IMR-90 (cell line): ENCODE measurements around the gene NR4A2. TPM values are rescaled to one million over a fixed set of nuclear protein-coding genes. Genes with fewer than 3 reads are reported as not detected.

Source experiments
- ATAC-seq: fragments of 200-7000 bp; cut with Tn5 transposase; 2 replicates; pipeline ENCODE4 v1.9.1; 2020; ENCODE audit warnings: low read depth, mild to moderate bottlenecking, moderate library complexity
- BruUV-seq: library from RNA; stranded (reverse); fragments of 400-500 nt; replicated peaks from 2 replicates; lab custom pipeline; 2021; lab: Mats Ljungman, UMichigan
- CTCF ChIA-PET: fragments of 300-600 bp; formaldehyde crosslinking; extraction: SDS; loops from one replicate; lab custom pipeline; 2021; ENCODE audit warnings: antibody characterized with exemption; lab: Yijun Ruan, JAX
- POLR2A ChIA-PET: fragments of 300-600 bp; sonication (Branson Sonifier 250); formaldehyde crosslinking; loops from one replicate; lab custom pipeline; 2022; ENCODE audit warnings: antibody characterized with exemption; ENCODE audit not compliant: unreplicated experiment; lab: Charles Lee
- DNase-seq: peaks from one replicate; pipeline ENCODE4 v3.0.0; 2013
- H2AFZ ChIP-seq: replicated peaks from 2 replicates; pipeline ENCODE3; 2013; ENCODE audit warnings: low read length, mild to moderate bottlenecking; ENCODE audit not compliant: poor library complexity
- H2AK5ac ChIP-seq: 2 replicates; pipeline ENCODE4 v1.6.1; 2013; ENCODE audit warnings: low read depth, low read length, inconsistent platforms
- H2AK9ac ChIP-seq: replicated peaks from 2 replicates; pipeline ENCODE3; 2013; ENCODE audit warnings: mild to moderate bottlenecking, low read depth, low read length, moderate library complexity; ENCODE audit not compliant: poor library complexity
- H2BK120ac ChIP-seq: 2 replicates; pipeline ENCODE4 v1.6.1; 2013; ENCODE audit warnings: low read depth, low read length, inconsistent platforms
- H2BK15ac ChIP-seq: 3 replicates; pipeline ENCODE4 v1.6.1; 2013; ENCODE audit warnings: low read depth, low read length, inconsistent platforms
- H2BK20ac ChIP-seq: 2 replicates; pipeline ENCODE4 v1.6.1; 2013; ENCODE audit warnings: low read depth, mild to moderate bottlenecking, inconsistent platforms, low read length, moderate library complexity
- H2BK5ac ChIP-seq: 2 replicates; pipeline ENCODE4 v1.6.1; 2013; ENCODE audit warnings: mild to moderate bottlenecking, low read depth, low read length, inconsistent platforms; ENCODE audit not compliant: poor library complexity, severe bottlenecking
- H3K14ac ChIP-seq: replicated peaks from 2 replicates; pipeline ENCODE4 v1.6.1; 2013; ENCODE audit warnings: low read depth, low read length, inconsistent platforms
- H3K18ac ChIP-seq: 2 replicates; pipeline ENCODE4 v1.6.1; 2013; ENCODE audit warnings: low read depth, low read length, control low read depth
- H3K23ac ChIP-seq: 2 replicates; pipeline ENCODE4 v1.6.1; 2013; ENCODE audit warnings: low read depth, low read length, inconsistent platforms
- H3K27ac ChIP-seq: 2 replicates; pipeline ENCODE4 v1.5.1; 2013; ENCODE audit warnings: mild to moderate bottlenecking, control low read depth, low read length; ENCODE audit not compliant: insufficient read depth
- H3K27me3 ChIP-seq: 2 replicates; pipeline ENCODE4 v1.6.1; 2013; ENCODE audit warnings: low read length; ENCODE audit not compliant: control insufficient read depth, insufficient read depth
- H3K36me3 ChIP-seq: 2 replicates; pipeline ENCODE4 v1.6.1; 2013; ENCODE audit warnings: low read length, mixed read lengths; ENCODE audit not compliant: control insufficient read depth, insufficient read depth
- H3K4ac ChIP-seq: 2 replicates; pipeline ENCODE4 v1.6.1; 2013; ENCODE audit warnings: low read depth, low read length, inconsistent platforms
- H3K4me1 ChIP-seq: 2 replicates; pipeline ENCODE4 v1.6.1; 2013; ENCODE audit warnings: low read length, mixed read lengths; ENCODE audit not compliant: control insufficient read depth, insufficient read depth
- H3K4me2 ChIP-seq: 2 replicates; pipeline ENCODE4 v1.6.1; 2013; ENCODE audit warnings: low read depth, mild to moderate bottlenecking, control low read depth, low read length, moderate library complexity
- H3K4me3 ChIP-seq: 2 replicates; pipeline ENCODE4 v1.5.1; 2013; ENCODE audit warnings: low read depth, mild to moderate bottlenecking, control low read depth, low read length, moderate library complexity; ENCODE audit not compliant: insufficient read depth
- H3K56ac ChIP-seq: 2 replicates; pipeline ENCODE4 v1.6.1; 2013; ENCODE audit warnings: low read length, inconsistent platforms; ENCODE audit not compliant: insufficient read depth; ENCODE audit errors: extremely low read depth
- H3K79me1 ChIP-seq, 2 experiments: 2 replicates each; pipeline ENCODE4 v1.6.1; 2013; ENCODE audit warnings: low read length in 2 of 2, inconsistent platforms in 1 of 2, low read depth in 1 of 2
- H3K9ac ChIP-seq: 2 replicates; pipeline ENCODE4 v1.6.1; 2013; ENCODE audit warnings: low read depth, low read length, control low read depth
- H3K9me1 ChIP-seq: 2 replicates; pipeline ENCODE4 v1.6.1; 2013; ENCODE audit warnings: low read length, inconsistent platforms; ENCODE audit not compliant: insufficient read depth
- H3K9me3 ChIP-seq: 2 replicates; pipeline ENCODE4 v1.6.1; 2013; ENCODE audit warnings: low read length; ENCODE audit not compliant: control insufficient read depth, insufficient read depth
- H4K20me1 ChIP-seq: 2 replicates; pipeline ENCODE4 v1.6.1; 2013; ENCODE audit warnings: low read length, inconsistent platforms; ENCODE audit not compliant: insufficient read depth
- H4K5ac ChIP-seq: 2 replicates; pipeline ENCODE4 v1.6.1; 2013; ENCODE audit warnings: mild to moderate bottlenecking, low read depth, low read length, control low read depth
- H4K8ac ChIP-seq, 2 experiments: 2 replicates each; pipeline ENCODE4 v1.6.1; 2013; ENCODE audit warnings: low read depth in 2 of 2, low read length in 2 of 2, control low read depth in 1 of 2, inconsistent platforms in 1 of 2
- H4K91ac ChIP-seq: 2 replicates; pipeline ENCODE4 v1.6.1; 2013; ENCODE audit warnings: low read depth, low read length, inconsistent platforms; ENCODE audit not compliant: insufficient read depth
- RCOR1 ChIP-seq: IDR thresholded peaks from 2 replicates; pipeline ENCODE4 v1.6.1; 2012; ENCODE audit warnings: mild to moderate bottlenecking, low read length, improper control_type of control experiment; ENCODE audit not compliant: insufficient replicate concordance
- WGBS, 2 experiments: methylation state at CpG; one replicate each; pipeline versions ENCODE4 v1.1.5 to v1.1.7; 2013; ENCODE audit warnings: missing lambda C conversion rate in 2 of 2; ENCODE audit not compliant: insufficient read length in 1 of 2; ENCODE audit errors: extremely low coverage in 2 of 2; 5-methylcytosine and 5-hydroxymethylcytosine counted together
- dilution Hi-C: fragments of 300-500 bp; cut with HindIII; formaldehyde crosslinking; loops from one replicate; pipeline ENCODE4 v1.14.3; 2018; ENCODE audit warnings: low sequenced_read_pairs; ENCODE audit not compliant: unreplicated experiment
- in situ Hi-C: fragments of 300-500 bp; cut with MboI; formaldehyde crosslinking; loops from 3 replicates; pipeline ENCODE4 v1.14.3; 2019; ENCODE audit warnings: low sequenced_read_pairs, inconsistent platforms, mixed read lengths
- intact Hi-C: fragments of 100-400 bp; cut with micrococcal nuclease; formaldehyde crosslinking; loops from 2 replicates; pipeline ENCODE4 v1.10.0; 2022
- polyA plus RNA-seq, 3 experiments: library from polyadenylated mRNA; depleted of rRNA; stranded (reverse); fragments of >200 nt; gene quantifications; 2 replicates each; pipeline ENCODE4 v1.2.3, GENCODE V29; 2012; ENCODE audit warnings: low replicate concordance in 1 of 3
- total RNA-seq: library from RNA; depleted of rRNA; stranded (reverse); fragments of >200 nt; gene quantifications from 2 replicates; pipeline ENCODE4 v1.2.3, GENCODE V29; 2012

The NR4A2 gene
- total and polyA plus RNA-seq, 2 of the 4 experiments (the other 2 are of a cell fraction) = 0.72 to 2.3 TPM

DNA sequence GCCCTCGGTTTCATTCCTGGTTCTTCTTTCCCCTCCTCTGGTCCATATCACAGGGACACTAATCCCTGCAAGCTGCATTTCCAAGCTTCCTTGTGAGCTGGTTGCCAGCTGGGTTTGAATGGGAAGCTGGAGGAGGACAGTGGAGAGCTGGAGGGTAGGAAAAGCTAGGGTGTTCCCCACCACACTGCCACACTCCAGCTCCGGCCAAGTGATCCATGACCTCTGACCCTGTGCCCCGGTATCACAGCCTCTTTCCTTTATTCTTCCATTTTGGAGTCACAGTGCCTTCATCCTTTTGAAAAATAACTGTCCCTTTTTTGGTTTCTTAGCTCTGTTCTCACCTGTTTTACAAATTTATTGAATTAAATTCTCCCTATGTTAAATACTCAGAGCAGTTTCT, 13.1 kb upstream of the NR4A2 start:
- H3K27ac ChIP-seq = no peak overlapping the region
- H3K79me1 ChIP-seq = peaks cover 5 to 7% of the 10 kb centered on the region in 2 experiments; a peak in 3 of 4 replicates
- no peak for ATAC-seq
- H3K18ac ChIP-seq = no peak overlapping the region
- no peak overlapping the region for H2AK5ac ChIP-seq
- H3K56ac ChIP-seq = no peak overlapping the region
- H3K4ac ChIP-seq = no peak overlapping the region
- in situ Hi-C loops (loop anchor here (5.0 to 25.0 kb wide), 4 partner anchors 52 to 1517 kb away; no protein-coding TSS in a partner anchor), intact Hi-C loops (no loop called here), dilution Hi-C loops (no loop called here)
- H2BK20ac ChIP-seq = no peak overlapping the region
- H3K27me3 ChIP-seq = no peaks in the 10 kb centered on the region
- H3K4me2 ChIP-seq = no peak overlapping the region
- ChIA-PET CTCF (no interaction called here), POLR2A (interaction anchor here (0.7 kb wide), 1 partner anchor 15 kb away, joined by 3 read pairs; no protein-coding TSS in a partner anchor)
- H4K5ac ChIP-seq = no peak overlapping the region
- WGBS, 2 experiments = 86% methylated on average over 1 of the region's 3 CpGs; no CpG with 5 or more reads in 1 of the 2 experiments
- no peak overlapping the region for H4K91ac ChIP-seq
- no peak overlapping the region for H3K4me3 ChIP-seq
- no peak overlapping the region for H3K9ac ChIP-seq
- no peak overlapping the region for H2BK120ac ChIP-seq
- no peak for DNase-seq
- no peaks in the 10 kb centered on the region for H4K20me1 ChIP-seq
- no peaks in the 10 kb centered on the region for H3K4me1 ChIP-seq
- H4K8ac ChIP-seq = no peak overlapping the region
- H3K9me1 ChIP-seq = no peaks in the 10 kb centered on the region
- TF ChIP-seq RCOR1 = no peak
- no peak overlapping the region for H2AK9ac ChIP-seq
- no peak overlapping the region for H2AFZ ChIP-seq
- H2BK5ac ChIP-seq = no peak overlapping the region
- H2BK15ac ChIP-seq = no peak overlapping the region
- no peaks in the 10 kb centered on the region for H3K9me3 ChIP-seq
- H3K23ac ChIP-seq = no peak overlapping the region
- H3K36me3 ChIP-seq = no peaks in the 10 kb centered on the region
- no TSS peak for BruUV-seq
- no peak overlapping the region for H3K14ac ChIP-seq
